Smooth muscle cell of the brain vasculature (primary cell): ENCODE measurements around the gene IL17RD.

ENCODE experiments used
- DNase-seq: peaks from one replicate; pipeline ENCODE4 v3.0.0-alpha.2; 2012; ENCODE audit warnings: low read depth, low spot score

Gene IL17RD

GRCh38 chr3:57158813-57159738, 6.1 kb downstream of the IL17RD start:
- DNase-seq, result no peak

- no peak for DNase-seq
These were observed 6.8 kb downstream of the IL17RD start for GRCh38 chr3:57158325-57158724.

- no peak for DNase-seq
These were observed 7.6 kb downstream of the IL17RD start for GRCh38 chr3:57157545-57157944.

GRCh38 chr3:57155310-57155643, 9.9 kb downstream of the IL17RD start:
- DNase-seq, result no peak

GRCh38 chr3:57154470-57155309, 10.5 kb downstream of the IL17RD start:
- DNase-seq, result no peak

GRCh38 chr3:57152151-57153143, 12.7 kb downstream of the IL17RD start:
- DNase-seq, result no peak

- no peak for DNase-seq
These were observed 13.4 kb downstream of the IL17RD start for GRCh38 chr3:57151749-57152148.

GRCh38 chr3:57151021-57151449, 14.1 kb downstream of the IL17RD start:
- no peak for DNase-seq

GRCh38 chr3:57150113-57150581, 15.0 kb downstream of the IL17RD start:
- DNase-seq, result no peak

- DNase-seq, result no peak
These were observed 18.1 kb downstream of the IL17RD start for GRCh38 chr3:57147071-57147470.

GRCh38 chr3:57145852-57146251, 19.3 kb downstream of the IL17RD start:
- no peak for DNase-seq

GRCh38 chr3:57144952-57145351, 20.2 kb downstream of the IL17RD start:
- DNase-seq, result no peak

- no peak for DNase-seq
These were observed 21.2 kb downstream of the IL17RD start for GRCh38 chr3:57143886-57144459.

- DNase-seq, result no peak
These were observed 22.8 kb downstream of the IL17RD start for GRCh38 chr3:57142411-57142723.

GRCh38 chr3:57141719-57142410, 23.3 kb downstream of the IL17RD start:
- no peak for DNase-seq

GRCh38 chr3:57140894-57141293, 24.3 kb downstream of the IL17RD start:
- DNase-seq, result no peak

- no peak for DNase-seq
These were observed 29.0 kb downstream of the IL17RD start for GRCh38 chr3:57135964-57136719.

GRCh38 chr3:57133157-57133556, 32.0 kb downstream of the IL17RD start:
- no peak for DNase-seq

GRCh38 chr3:57132674-57133073, 32.5 kb downstream of the IL17RD start:
- DNase-seq, result no peak

- no peak for DNase-seq
These were observed 34.0 kb downstream of the IL17RD start for GRCh38 chr3:57131210-57131588.
